Right atrium auricular region (tissue), 2 donors: ENCODE results near the gene RB1. TPM values are rescaled to one million over a fixed set of nuclear protein-coding genes. Genes with fewer than 3 reads are reported as not detected.

Source experiments
- DNase-seq: peaks from one replicate; pipeline ENCODE4 v3.0.0-alpha.2; 2019; ENCODE audit warnings: low spot score
- H3K27ac ChIP-seq, 2 donors: fragments of 200-600 bp; sonication (generic); 1 replicate in 1 of 2; 2 replicates in 1 of 2; pipeline ENCODE4 v1.5.1; 2016 to 2019
- H3K27me3 ChIP-seq, 2 donors: fragments of 200-600 bp; sonication (generic); one replicate each; pipeline versions ENCODE4 v1.5.1 to v1.6.0; 2017 to 2019
- H3K36me3 ChIP-seq: fragments of 200-600 bp; sonication (generic); one replicate; pipeline ENCODE4 v1.5.1; 2016
- H3K4me1 ChIP-seq, 2 donors: fragments of 200-600 bp; sonication (generic); one replicate each; pipeline versions ENCODE4 v1.5.1 to v1.6.0; 2017 to 2019
- H3K4me3 ChIP-seq, 2 donors: fragments of 200-600 bp; sonication (generic); 1 replicate in 1 of 2; 2 replicates in 1 of 2; pipeline ENCODE4 v1.5.1; 2017 to 2019; ENCODE audit warnings: mild to moderate bottlenecking in 1 of 2, moderate library complexity in 1 of 2
- H3K9me3 ChIP-seq, 2 donors: fragments of 200-600 bp; sonication (generic); one replicate each; pipeline ENCODE4 v1.5.1; 2019
- total RNA-seq, 2 donors: library from RNA; depleted of rRNA; stranded (reverse); fragments of >200 nt; gene quantifications; one replicate each; pipeline ENCODE4 v1.1.0, GENCODE V29; 2016
- TF ChIP-seq, protein P1 (sequence below), 2 donors: fragments of 200-600 bp; sonication (generic); IDR thresholded peaks; one replicate each; pipeline ENCODE4 v1.5.1; 2019; ENCODE audit warnings: antibody characterized with exemption in 2 of 2

Gene RB1
- total RNA-seq, 2 donors from 2014 or later: 24.3 to 27.1 TPM

- TF ChIP-seq, protein P1, sequence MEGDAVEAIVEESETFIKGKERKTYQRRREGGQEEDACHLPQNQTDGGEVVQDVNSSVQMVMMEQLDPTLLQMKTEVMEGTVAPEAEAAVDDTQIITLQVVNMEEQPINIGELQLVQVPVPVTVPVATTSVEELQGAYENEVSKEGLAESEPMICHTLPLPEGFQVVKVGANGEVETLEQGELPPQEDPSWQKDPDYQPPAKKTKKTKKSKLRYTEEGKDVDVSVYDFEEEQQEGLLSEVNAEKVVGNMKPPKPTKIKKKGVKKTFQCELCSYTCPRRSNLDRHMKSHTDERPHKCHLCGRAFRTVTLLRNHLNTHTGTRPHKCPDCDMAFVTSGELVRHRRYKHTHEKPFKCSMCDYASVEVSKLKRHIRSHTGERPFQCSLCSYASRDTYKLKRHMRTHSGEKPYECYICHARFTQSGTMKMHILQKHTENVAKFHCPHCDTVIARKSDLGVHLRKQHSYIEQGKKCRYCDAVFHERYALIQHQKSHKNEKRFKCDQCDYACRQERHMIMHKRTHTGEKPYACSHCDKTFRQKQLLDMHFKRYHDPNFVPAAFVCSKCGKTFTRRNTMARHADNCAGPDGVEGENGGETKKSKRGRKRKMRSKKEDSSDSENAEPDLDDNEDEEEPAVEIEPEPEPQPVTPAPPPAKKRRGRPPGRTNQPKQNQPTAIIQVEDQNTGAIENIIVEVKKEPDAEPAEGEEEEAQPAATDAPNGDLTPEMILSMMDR (IDR thresholded peaks at IDR 0.05): no peak
- no peak for DNase-seq
- Histone ChIP-seq H3K4me1 (no peaks in the 10 kb centered on the region), H3K27me3 (no peaks in the 10 kb centered on the region), H3K9me3 (no peaks in the 10 kb centered on the region), H3K36me3 (no peaks in the 10 kb centered on the region), H3K27ac (no peak overlapping the region), H3K4me3 (no peak overlapping the region)
Measured at GRCh38 chr13:48497669-48498068, 194.1 kb downstream of the RB1 start.

GRCh38 chr13:48500652-48501197 is 197.2 kb downstream of the RB1 start:
- DNase-seq: no peak
- Histone ChIP-seq H3K4me1 (peaks cover 0 to 13% of the 10 kb centered on the region in 2 donors), H3K4me3 (no peak overlapping the region), H3K27ac (peak overlapping the region in 1 of 2 donors; percentile 36), H3K27me3 (no peaks in the 10 kb centered on the region), H3K36me3 (no peaks in the 10 kb centered on the region), H3K9me3 (no peaks in the 10 kb centered on the region)
- TF ChIP-seq, protein P1 (IDR thresholded peaks at IDR 0.05): no peak

DNA sequence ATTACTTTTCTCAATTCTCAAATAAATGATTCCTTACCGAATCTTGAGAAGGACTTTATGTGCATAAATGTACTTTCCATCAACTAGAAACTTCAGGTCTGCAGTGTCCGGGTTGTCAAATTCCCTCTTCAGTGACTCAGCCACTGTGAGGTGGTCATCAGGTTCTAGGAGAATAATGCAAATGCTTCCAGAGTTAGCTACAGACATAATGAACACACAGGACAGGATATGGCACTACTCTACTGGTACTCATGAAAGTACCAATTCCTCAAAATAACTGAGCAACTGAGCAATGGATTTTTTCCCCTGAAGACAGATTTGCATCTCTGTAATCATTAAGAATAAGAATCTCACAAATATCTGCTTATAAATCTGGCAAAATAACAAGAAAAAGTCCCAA is 198.2 kb downstream of the RB1 start:
- no peaks in the 10 kb centered on the region for H3K36me3 ChIP-seq

DNA sequence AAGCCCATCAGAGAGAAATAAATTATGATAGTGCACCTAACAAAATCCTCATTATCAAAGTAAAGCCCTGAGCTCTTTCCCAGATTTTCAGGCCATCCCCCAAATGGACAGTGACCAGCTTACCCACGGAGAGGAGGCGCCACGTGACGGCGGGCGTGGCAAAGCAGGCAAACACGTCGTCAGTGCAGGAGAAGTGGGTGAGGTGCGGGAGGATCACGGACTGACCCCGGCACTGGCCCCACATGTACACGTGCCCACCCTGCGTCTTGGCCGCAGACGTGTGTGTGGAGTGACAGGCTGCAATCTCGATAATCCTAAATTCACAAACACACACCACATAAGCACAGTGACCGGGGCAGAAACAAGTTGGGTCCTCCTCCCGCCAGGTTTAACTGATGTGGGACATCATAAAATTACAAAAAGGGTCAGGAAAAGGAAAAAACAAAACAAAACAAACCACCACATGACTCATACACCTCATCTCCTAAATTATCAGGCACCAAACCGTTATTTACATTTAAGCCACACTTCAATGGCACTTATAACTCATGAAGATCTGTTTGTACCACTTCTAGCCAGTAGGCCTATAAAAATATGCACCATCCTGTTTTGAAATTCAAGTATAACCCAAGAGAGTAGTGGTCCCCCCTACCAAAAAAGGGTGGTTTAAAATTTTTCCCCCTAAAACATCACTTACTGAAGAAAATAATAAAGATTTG is 199.2 kb downstream of the RB1 start:
- TF ChIP-seq, protein P1 (IDR thresholded peaks at IDR 0.05): no peak
- Histone ChIP-seq H3K36me3 (no peaks in the 10 kb centered on the region), H3K4me3 (no peak overlapping the region), H3K9me3 (no peaks in the 10 kb centered on the region), H3K27me3 (no peaks in the 10 kb centered on the region), H3K4me1 (peaks cover 0 to 33% of the 10 kb centered on the region in 2 donors), H3K27ac (no peak overlapping the region)
- no peak for DNase-seq

More for the DNA sequence above, 198.2 kb downstream of the RB1 start:
- H3K4me1 ChIP-seq: peaks cover 0 to 22% of the 10 kb centered on the region in 2 donors
- no peaks in the 10 kb centered on the region for H3K27me3 ChIP-seq
- no peaks in the 10 kb centered on the region for H3K9me3 ChIP-seq
- no peak overlapping the region for H3K27ac ChIP-seq
- TF ChIP-seq, protein P1 (IDR thresholded peaks at IDR 0.05): no peak
- H3K4me3 ChIP-seq: no peak overlapping the region
- no peak for DNase-seq

GRCh38 chr13:48504606-48505005 is 201.1 kb downstream of the RB1 start:
- Histone ChIP-seq H3K27me3 (no peaks in the 10 kb centered on the region), H3K9me3 (no peaks in the 10 kb centered on the region), H3K36me3 (no peaks in the 10 kb centered on the region), H3K27ac (peak overlapping the region; percentile 75), H3K4me3 (no peak overlapping the region), H3K4me1 (peaks cover 0 to 33% of the 10 kb centered on the region in 2 donors)
- DNase-seq: no peak
- TF ChIP-seq, protein P1 (IDR thresholded peaks at IDR 0.05): no peak
